ENCODE data around the gene KRTAP5-8. TPM values are rescaled to one million over a fixed set of nuclear protein-coding genes. Genes with fewer than 3 reads are reported as not detected.
"Not testable (repeated sequence)": the region's sequence is repeated elsewhere in the genome, so short reads cannot be mapped to it uniquely, and the experiment has no call there.

The KRTAP5-8 gene
- total RNA-seq, 3 donors from 2014 or later: 0.32 TPM; not detected in 2

DNA sequence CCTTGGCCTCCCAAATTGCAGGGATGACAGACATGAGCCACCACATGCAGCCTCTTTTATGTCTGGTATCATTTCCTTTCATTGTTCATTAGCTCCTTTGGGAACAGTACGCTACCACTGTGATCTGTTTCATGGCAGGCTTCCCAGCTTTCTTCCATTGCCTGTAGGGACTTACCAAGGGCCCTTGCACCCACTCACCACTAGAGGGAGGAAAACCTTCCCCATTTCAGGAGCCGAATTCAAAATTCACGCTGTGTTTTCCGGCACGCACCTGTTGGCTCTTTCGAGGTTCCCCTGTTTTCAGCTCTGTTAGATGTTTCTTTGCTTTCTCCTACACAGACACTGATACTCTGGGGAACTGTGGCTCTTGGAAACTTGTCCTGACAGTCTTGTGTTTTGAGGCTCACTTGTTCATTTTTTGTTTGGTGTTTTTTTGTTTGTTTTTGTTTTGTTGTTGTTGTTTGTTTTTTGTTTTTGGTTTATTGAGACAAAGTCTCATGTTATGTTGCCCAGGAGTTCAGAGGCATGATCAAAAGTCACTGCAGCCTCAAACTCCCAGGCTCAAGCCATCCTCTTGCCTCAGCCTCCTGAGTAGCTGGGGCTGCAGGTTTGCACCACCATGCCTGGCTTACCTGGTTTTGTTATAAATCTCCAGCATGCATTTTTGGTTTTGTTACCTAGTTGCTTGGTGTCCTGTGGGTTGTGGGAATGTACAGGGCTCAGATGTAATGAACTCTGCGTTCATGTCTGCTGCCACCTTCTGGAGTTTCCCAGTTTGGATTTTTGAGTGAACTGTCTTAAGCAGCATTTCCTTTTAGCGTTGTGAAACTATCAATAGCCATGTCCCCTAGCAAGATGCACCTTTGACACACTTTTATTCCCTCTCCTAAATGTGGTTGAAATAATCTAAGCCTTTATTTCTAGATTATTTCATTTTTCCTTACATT, 42.5 kb downstream of the KRTAP5-8 start:
- intact Hi-C loops (cut with DNase I; ENCODE audit: low total_unique reads): no loop called here
- Histone ChIP-seq H3K4me3 (no peak overlapping the region), H3K36me3 (no peaks in the 10 kb centered on the region), H3K27ac (no peak overlapping the region), H3K9me3 (no peaks in the 10 kb centered on the region), H3K4me1 (no peaks in the 10 kb centered on the region), H3K27me3 (no peaks in the 10 kb centered on the region)
- TF ChIP-seq POLR2A (IDR thresholded peaks at IDR 0.05): no peak
- TF ChIP-seq, protein P1, sequence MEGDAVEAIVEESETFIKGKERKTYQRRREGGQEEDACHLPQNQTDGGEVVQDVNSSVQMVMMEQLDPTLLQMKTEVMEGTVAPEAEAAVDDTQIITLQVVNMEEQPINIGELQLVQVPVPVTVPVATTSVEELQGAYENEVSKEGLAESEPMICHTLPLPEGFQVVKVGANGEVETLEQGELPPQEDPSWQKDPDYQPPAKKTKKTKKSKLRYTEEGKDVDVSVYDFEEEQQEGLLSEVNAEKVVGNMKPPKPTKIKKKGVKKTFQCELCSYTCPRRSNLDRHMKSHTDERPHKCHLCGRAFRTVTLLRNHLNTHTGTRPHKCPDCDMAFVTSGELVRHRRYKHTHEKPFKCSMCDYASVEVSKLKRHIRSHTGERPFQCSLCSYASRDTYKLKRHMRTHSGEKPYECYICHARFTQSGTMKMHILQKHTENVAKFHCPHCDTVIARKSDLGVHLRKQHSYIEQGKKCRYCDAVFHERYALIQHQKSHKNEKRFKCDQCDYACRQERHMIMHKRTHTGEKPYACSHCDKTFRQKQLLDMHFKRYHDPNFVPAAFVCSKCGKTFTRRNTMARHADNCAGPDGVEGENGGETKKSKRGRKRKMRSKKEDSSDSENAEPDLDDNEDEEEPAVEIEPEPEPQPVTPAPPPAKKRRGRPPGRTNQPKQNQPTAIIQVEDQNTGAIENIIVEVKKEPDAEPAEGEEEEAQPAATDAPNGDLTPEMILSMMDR (IDR thresholded peaks at IDR 0.05): peak; percentile 50 to 69 (median 61)
- no peak for TF ChIP-seq POLR2AphosphoS5 (IDR thresholded peaks at IDR 0.05)
- peak; percentile 63 to 71 for DNase-seq (ENCODE audit: low spot score in 2 of 2)

DNA sequence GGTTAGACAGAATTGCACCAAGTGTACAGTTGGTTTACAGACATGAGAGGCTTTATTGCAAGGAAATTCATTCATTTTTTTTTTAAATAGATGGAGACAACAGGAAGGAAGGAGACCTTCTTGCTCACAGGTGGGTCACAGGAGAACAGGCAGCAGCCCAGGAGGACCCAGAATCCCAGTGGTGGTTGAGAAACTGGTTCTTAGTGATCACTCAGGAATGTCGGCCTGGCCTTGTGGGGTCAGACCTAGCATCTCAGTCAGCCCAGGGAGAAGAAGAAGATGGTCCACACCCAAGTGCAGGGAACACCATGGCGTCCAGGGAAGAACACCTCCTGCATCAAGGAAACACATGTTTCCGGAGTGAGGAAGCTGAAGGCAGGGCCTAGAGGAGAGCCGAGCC, 44.0 kb downstream of the KRTAP5-8 start:
- H3K27me3 ChIP-seq: no peaks in the 10 kb centered on the region
- no peak overlapping the region for H3K4me3 ChIP-seq
- H3K9me3 ChIP-seq: no peaks in the 10 kb centered on the region
- no peak for DNase-seq (ENCODE audit: low spot score in 2 of 2)
- TF ChIP-seq, protein P1 (IDR thresholded peaks at IDR 0.05): no peak
- TF ChIP-seq POLR2AphosphoS5 (IDR thresholded peaks at IDR 0.05) (no peak), POLR2A (IDR thresholded peaks at IDR 0.05) (no peak)
- no peaks in the 10 kb centered on the region for H3K4me1 ChIP-seq
- H3K27ac ChIP-seq: no peak overlapping the region
- intact Hi-C loops (cut with DNase I; ENCODE audit: low total_unique reads): no loop called here
- no peaks in the 10 kb centered on the region for H3K36me3 ChIP-seq

DNA sequence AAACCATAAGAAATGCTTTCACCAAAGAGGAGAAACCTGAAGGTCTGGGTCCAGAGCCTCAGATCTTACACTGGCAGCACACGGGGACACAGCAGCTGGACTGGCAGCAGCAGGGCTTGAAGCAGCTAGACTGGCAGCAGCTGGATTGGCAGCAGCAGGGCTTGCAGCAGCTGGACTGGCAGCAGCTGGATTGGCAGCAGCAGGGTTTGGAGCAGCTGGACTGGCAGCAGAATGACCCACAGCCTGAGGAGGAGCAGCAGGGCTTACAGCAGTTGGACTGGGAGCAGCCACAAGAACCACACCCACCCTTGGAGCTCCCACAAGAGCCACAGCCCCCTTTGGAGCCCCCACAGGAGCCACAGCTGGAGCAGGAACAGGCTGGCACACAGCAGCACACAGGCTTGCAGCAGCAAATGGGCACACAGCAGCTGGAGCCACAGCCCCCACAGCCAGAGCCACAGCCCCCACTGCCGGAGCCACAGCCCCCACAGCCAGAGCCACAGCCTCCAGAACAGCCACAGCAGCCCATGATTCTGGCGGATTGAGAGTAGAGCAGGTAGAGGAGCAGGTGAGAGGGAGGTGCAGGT, 44.6 kb downstream of the KRTAP5-8 start, which contains the start of gene KRTAP5-11:
Gene KRTAP5-11 (minus strand): TSS at position 567 of the 587 bp plus-strand sequence. CDS start 38 bp downstream, at position 529.
- H3K27ac ChIP-seq: no peak within 1 kb of the TSS
- no peaks in the 10 kb centered on the region for H3K9me3 ChIP-seq
- no peak within 1 kb of the TSS for H3K4me3 ChIP-seq
- H3K4me1 ChIP-seq: no peaks in the 10 kb centered on the region
- H3K36me3 ChIP-seq: no peaks in the 10 kb centered on the region
- intact Hi-C loops (cut with DNase I; ENCODE audit: low total_unique reads): no loop called here
- H3K27me3 ChIP-seq: no peaks in the 10 kb centered on the region
- no peak for DNase-seq (ENCODE audit: low spot score in 2 of 2)
- TF ChIP-seq, protein P1 (IDR thresholded peaks at IDR 0.05): no peak
- TF ChIP-seq POLR2AphosphoS5 (IDR thresholded peaks at IDR 0.05) (no peak), POLR2A (IDR thresholded peaks at IDR 0.05) (no peak)

DNA sequence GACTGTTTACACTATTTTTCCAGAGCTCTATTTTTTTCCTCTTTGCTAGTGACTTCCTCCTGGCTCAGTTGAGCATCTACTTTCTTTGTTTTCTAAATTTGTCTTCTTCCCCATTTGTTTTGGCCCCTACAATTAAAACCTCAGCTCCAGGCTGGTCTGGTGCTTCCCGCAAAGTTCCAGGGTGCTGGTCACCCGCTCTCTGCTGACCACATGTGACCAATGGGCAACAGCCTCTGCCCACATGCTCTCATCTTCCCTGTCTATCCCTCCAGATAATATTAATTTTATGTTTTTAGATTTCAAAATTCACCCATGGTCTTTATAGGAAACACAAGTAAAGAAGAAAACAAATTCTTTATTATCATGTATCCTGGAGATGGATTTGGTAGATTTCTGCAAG, 45.1 kb downstream of the KRTAP5-8 start:
- H3K27ac ChIP-seq; H3K9me3 ChIP-seq; DNase-seq (ENCODE audit: low spot score in 2 of 2); H3K4me3 ChIP-seq; H3K27me3 ChIP-seq; intact Hi-C loops (cut with DNase I; ENCODE audit: low total_unique reads); H3K4me1 ChIP-seq; H3K36me3 ChIP-seq: not testable (repeated sequence)

DNA sequence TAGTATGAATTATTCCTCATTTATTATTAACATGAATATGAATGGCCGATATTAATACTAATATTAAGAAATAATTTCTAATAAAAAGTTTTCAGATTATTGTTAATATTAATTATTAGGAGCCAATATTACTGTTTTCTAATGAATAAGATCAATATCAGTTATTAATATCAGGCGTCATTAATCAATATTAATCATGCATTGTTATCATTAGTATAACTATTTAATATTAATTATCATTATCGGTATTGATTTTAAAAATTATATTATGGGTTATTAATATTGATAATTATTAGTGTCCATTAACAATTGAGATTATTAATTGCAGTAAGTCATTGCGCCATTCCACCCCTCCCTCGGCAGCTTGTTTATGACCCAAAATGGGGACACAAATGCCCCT, 47.8 kb downstream of the KRTAP5-8 start:
- intact Hi-C loops (cut with DNase I; ENCODE audit: low total_unique reads); H3K27ac ChIP-seq; H3K27me3 ChIP-seq; H3K4me1 ChIP-seq; H3K9me3 ChIP-seq; H3K36me3 ChIP-seq; H3K4me3 ChIP-seq; DNase-seq (ENCODE audit: low spot score in 2 of 2): not testable (repeated sequence)

DNA sequence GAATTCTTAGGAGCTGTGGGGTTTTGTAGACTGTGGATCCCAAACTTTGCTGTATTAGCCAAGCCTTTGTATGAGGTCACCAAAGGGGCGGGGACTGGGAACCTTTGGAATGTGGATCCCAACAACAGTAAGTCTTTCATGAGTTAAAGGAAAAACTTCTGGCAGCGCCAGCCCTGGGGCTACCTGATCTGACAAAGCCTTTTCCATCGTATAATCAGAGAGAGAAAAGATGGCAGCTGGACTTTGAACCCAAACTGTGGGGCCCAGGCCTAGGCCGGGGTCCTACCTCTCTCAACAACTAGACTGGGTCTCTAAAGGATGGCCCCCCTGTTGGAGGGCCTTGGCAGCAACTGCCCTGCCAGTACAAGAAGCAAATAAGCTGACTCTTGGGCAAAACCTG, 50.5 kb downstream of the KRTAP5-8 start:
- H3K36me3 ChIP-seq; H3K4me1 ChIP-seq; intact Hi-C loops (cut with DNase I; ENCODE audit: low total_unique reads); H3K9me3 ChIP-seq; H3K27me3 ChIP-seq; H3K4me3 ChIP-seq: not testable (repeated sequence)
- H3K27ac ChIP-seq: peak overlapping the region; percentile 19 to 45
- peak in 1 of 2 donors; percentile 62 for DNase-seq (ENCODE audit: low spot score in 2 of 2)

Other genes starting within 250 kb of the KRTAP5-8 start
- 10 to 100 TPM; 14.7 to 31.7 (median 25.2) TPM for gene DHCR7, start 89.6 kb upstream of the KRTAP5-8 start, total RNA-seq
- 10 to 100 TPM; 58.6 to 83.6 (median 70.5) TPM for gene NADSYN1, start 84.8 kb upstream of the KRTAP5-8 start, total RNA-seq
- under 1 TPM in 1 of 3 donors, not detected in 2; 0.16 TPM for gene KRTAP5-7, start 10.8 kb upstream of the KRTAP5-8 start, total RNA-seq
- gene KRTAP5-9, start 10.4 kb downstream of the KRTAP5-8 start, total RNA-seq: under 1 TPM in 1 of 3 donors, not detected in 2; 0.32 TPM
- not detected for gene KRTAP5-10, start 27.5 kb downstream of the KRTAP5-8 start, total RNA-seq
- gene KRTAP5-11, start 44.9 kb downstream of the KRTAP5-8 start, total RNA-seq: not detected